Spinal cord (tissue), 10 donors: Measurements from ENCODE around the gene MAP2K5. TPM values are rescaled to one million over a fixed set of nuclear protein-coding genes. Genes with fewer than 3 reads are reported as not detected.
A peak's percentile ranks its signal among the peaks of the same experiment; 100 is the strongest.

ENCODE experiments used
- DNase-seq, 6 donors: peaks; one replicate each; pipeline versions ENCODE4 v3.0.0 to v3.0.0-alpha.2; 2013 to 2015; ENCODE audit warnings: low spot score in 6 of 6, low read depth in 4 of 6
- H3K27ac ChIP-seq: one replicate; pipeline ENCODE4 v1.5.1; 2013; ENCODE audit warnings: low read depth, low read length, control low read depth
- H3K27me3 ChIP-seq: one replicate; pipeline ENCODE4 v1.6.1; 2013; ENCODE audit warnings: low read length; ENCODE audit not compliant: control insufficient read depth, insufficient read depth
- H3K36me3 ChIP-seq: one replicate; pipeline ENCODE4 v1.6.1; 2013; ENCODE audit warnings: low read length; ENCODE audit not compliant: control insufficient read depth, insufficient read depth
- H3K4me1 ChIP-seq: one replicate; pipeline ENCODE4 v1.6.1; 2013; ENCODE audit warnings: low read length; ENCODE audit not compliant: control insufficient read depth, insufficient read depth
- H3K4me3 ChIP-seq: one replicate; pipeline ENCODE4 v1.5.1; 2013; ENCODE audit warnings: low read depth, low read length, control low read depth
- H3K9me3 ChIP-seq: one replicate; pipeline ENCODE4 v1.6.1; 2013; ENCODE audit warnings: low read length; ENCODE audit not compliant: control insufficient read depth, insufficient read depth
- WGBS: methylation state at CpG from one replicate; pipeline ENCODE4 v1.1.5; 2013; ENCODE audit warnings: missing lambda C conversion rate; ENCODE audit not compliant: insufficient coverage; 5-methylcytosine and 5-hydroxymethylcytosine counted together
- polyA plus RNA-seq, 2 donors: library from polyadenylated mRNA; unstranded; fragments of 120-200 nt; gene quantifications; one replicate each; pipeline ENCODE4 v1.2.1, GENCODE V29; 2013; ENCODE audit not compliant: insufficient read length in 2 of 2
- total RNA-seq, 2 donors: library from RNA; depleted of rRNA in 1 of 2; stranded (reverse); fragments of 120-200 nt in 1 of 2; fragments of >200 nt in 1 of 2; gene quantifications; one replicate each; pipeline versions ENCODE4 v1.2.3 to v1.2.4, GENCODE V29; 2013 to 2014
- donor health status: healthy.

Gene MAP2K5
- total and polyA plus RNA-seq, 4 donors, result 15.6 to 29.4 (median 25.4) TPM

DNA sequence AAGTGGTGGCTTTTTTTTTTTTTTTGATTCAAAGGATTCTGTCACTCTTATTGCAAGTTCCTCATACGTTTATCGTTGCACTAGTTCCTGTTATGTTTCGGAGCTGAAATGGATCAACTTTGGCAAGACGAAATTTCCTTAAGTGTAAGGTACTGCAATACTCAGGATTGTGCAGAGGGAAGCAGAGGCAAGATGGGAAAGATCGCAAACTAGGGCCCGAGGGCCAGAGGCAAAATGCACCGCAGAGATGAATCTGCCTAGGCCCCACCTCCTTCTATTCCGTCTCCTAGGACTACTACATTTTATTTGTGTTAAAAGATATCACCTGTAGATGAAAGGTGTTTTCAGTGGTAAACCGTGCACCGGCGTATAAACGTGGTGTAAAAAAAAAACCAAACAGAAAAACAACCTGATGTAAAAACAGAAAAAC lies 297.0 kb downstream of the MAP2K5 start:
- Histone ChIP-seq H3K27ac (peak overlapping the region; percentile 67), H3K27me3 (peaks cover 22% of the 10 kb centered on the region), H3K36me3 (peaks cover 6% of the 10 kb centered on the region), H3K9me3 (no peaks in the 10 kb centered on the region), H3K4me1 (peaks cover 50% of the 10 kb centered on the region), H3K4me3 (peak overlapping the region; percentile 99)
- peak in 2 of 6 donors; percentile 81 to 90 for DNase-seq
- WGBS, result 7% methylated on average over 3 of the region's 12 CpGs

DNA sequence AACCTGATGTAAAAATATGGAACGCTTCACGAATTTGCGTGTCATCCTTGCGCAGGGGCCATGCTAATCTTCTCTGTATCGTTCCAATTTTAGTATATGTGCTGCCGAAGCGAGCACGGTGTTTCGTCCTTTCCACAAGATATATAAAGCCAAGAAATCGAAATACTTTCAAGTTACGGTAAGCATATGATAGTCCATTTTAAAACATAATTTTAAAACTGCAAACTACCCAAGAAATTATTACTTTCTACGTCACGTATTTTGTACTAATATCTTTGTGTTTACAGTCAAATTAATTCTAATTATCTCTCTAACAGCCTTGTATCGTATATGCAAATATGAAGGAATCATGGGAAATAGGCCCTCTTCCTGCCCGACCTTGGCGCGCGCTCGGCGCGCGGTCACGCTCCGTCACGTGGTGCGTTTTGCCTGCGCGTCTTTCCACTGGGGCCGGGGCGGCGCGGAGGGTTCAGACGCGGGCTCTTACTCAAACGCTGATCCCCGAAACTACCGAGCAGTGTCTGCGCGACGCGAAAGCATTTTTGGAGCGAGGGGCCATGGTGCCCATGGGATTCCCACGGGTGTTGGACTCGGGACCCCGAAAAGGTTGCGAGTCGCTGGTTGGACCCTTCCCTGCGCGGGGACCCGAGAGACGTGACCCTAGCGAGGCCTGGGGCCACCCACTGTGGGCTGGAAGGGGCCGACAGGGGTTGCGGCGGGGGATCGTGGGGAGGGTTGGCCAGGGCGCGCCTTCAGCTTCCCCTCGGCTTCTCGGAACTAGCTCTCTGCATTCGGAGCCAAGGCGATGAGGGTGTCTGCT lies 297.6 kb downstream of the MAP2K5 start, which contains the start of gene RNU6-1:
Gene RNU6-1, minus strand, starts transcription at position 117 of the 820 bp plus-strand sequence.
- peak within 1 kb of the TSS; percentile 99 for H3K4me3 ChIP-seq
- WGBS, result 0% methylated on average over 53 of the region's 62 CpGs
- peaks cover 16% of the 10 kb centered on the region for H3K27me3 ChIP-seq
- H3K9me3 ChIP-seq, result no peaks in the 10 kb centered on the region
- H3K27ac ChIP-seq, result peak within 1 kb of the TSS; percentile 100
- H3K36me3 ChIP-seq, result no peaks in the 10 kb centered on the region
- H3K4me1 ChIP-seq, result peaks cover 44% of the 10 kb centered on the region
- DNase-seq, result peak; percentile 84 to 98 (median 94)

DNA sequence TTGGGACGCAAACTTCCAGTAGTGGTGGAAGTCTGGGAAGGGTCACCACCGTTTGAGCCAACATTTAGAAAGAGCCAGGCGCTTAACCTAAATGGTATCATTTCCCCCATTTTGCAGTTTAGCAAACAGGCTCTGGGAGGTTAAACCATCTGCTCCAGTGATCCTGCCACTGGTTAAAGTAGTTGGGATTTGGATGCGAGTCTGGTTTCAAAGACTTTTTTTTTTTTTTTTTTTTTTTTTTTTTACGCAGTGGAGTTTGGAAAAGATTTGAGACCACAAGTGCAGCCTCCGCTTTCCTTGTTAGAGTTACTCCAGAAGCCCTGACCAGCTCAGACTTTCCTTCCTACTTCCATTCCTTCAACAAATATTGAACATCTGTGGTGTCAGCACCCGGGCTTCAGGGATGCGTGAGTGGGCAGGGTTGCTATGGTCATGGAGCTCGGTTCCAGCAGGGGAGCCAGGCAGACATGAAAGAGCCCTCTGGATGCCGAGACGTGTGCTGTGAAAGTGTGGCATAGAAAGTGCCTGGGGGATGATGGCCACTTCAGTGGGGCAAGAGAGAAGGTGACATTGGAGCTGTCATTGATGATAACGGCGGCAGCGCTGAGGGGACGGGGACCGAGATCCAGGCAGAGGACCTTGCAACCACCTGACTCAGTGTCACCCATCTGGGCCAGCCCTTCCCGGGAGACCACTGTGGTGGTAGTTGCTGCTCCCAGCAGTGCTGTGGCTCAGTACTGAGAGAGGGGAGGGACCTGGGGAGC lies 298.4 kb downstream of the MAP2K5 start:
- DNase-seq, result peak in 2 of 6 donors; percentile 54 to 64
- Histone ChIP-seq H3K27ac (peak overlapping the region; percentile 100), H3K4me1 (peaks cover 36% of the 10 kb centered on the region), H3K36me3 (no peaks in the 10 kb centered on the region), H3K27me3 (peaks cover 8% of the 10 kb centered on the region), H3K4me3 (peak overlapping the region; percentile 99), H3K9me3 (no peaks in the 10 kb centered on the region)
- WGBS, result 3% methylated on average over 11 of the region's 17 CpGs

DNA sequence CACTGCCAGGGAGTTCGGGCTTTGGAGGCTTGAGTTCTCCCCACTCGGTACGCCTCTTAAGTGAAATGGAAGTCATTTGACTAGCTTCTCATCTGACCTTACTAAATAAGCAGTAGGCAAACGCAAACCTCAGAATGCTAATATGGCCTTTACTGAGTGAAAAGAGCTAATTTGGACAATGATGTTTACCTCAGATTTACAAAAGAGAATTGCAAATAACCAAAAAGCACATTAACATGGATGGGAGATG lies 298.9 kb downstream of the MAP2K5 start:
- peaks cover 31% of the 10 kb centered on the region for H3K4me1 ChIP-seq
- DNase-seq, result no peak
- WGBS, result no CpG with 5 or more reads among the region's 4 CpGs
- H3K4me3 ChIP-seq, result peak overlapping the region; percentile 99
- peaks cover 4% of the 10 kb centered on the region for H3K27me3 ChIP-seq
- no peaks in the 10 kb centered on the region for H3K9me3 ChIP-seq
- no peaks in the 10 kb centered on the region for H3K36me3 ChIP-seq
- peak overlapping the region; percentile 100 for H3K27ac ChIP-seq

DNA sequence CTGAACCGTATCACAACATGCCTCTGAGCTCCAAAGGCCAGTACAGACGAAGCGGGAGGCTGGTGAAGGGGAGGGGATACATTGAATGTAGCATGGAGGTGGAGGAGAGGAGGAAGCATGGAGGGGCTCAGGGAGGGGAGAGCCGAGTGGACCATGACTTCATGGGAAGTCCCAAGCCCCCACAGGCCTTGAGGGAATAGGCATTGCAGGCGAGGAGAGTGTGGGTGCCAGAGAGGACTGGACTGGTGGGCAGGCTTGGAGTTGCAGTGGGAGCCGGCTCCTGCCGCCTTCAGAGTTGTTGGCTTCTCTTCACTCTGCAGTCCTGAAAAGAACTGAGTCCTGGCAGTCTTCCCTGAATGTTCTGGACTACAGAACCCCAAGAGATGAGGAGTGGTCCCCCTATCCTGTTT lies 300.6 kb downstream of the MAP2K5 start:
- H3K36me3 ChIP-seq, result no peaks in the 10 kb centered on the region
- no peaks in the 10 kb centered on the region for H3K27me3 ChIP-seq
- H3K4me1 ChIP-seq, result peaks cover 26% of the 10 kb centered on the region
- no peak for DNase-seq
- H3K27ac ChIP-seq, result peak overlapping the region; percentile 66
- WGBS, result 71% methylated on average over 7 of the region's 7 CpGs
- H3K9me3 ChIP-seq, result no peaks in the 10 kb centered on the region
- H3K4me3 ChIP-seq, result no peak overlapping the region

DNA sequence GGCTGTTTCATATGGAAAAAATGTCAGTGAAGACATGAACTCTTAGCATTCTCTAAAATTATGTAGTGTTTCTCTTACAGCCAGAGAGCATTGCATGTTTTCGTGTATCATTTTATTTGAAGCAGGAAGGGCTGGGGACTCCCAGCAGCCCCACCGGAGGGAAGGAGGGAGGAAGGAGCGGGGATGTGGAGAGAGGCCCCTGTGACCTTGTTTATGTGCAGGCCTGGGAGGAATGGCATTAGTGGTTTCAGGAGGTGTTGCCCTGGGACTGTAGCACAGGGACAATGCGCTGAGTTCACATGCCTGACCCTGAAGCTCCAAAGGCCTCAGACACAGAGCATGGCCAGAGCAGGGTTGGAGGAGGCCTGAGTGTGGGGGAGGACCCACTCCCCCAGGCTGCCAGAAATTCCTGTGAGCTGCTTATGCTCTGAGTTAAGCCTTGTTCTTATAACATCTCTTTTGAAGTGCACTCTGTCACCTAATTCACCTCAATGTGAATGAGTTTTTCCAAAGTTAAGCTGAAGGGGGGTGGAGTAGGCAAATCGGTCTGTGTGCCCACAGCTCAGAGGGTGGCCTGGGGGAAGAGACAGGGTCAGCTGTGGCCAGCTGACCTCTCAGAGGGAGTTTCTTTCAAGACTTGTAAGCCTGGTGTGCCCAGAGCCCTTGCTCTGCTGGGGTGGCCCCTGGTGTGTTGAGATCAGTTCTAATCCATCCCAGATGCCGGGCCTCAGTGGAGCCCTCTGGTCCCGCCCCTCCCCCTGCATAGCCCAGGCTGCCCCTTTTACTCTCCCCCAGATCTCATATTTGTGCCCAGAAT lies 301.3 kb downstream of the MAP2K5 start:
- no peaks in the 10 kb centered on the region for H3K9me3 ChIP-seq
- no peaks in the 10 kb centered on the region for H3K36me3 ChIP-seq
- WGBS, result 61% methylated on average over 4 of the region's 7 CpGs
- DNase-seq, result no peak
- no peaks in the 10 kb centered on the region for H3K27me3 ChIP-seq
- peak overlapping the region; percentile 66 for H3K27ac ChIP-seq
- H3K4me1 ChIP-seq, result peaks cover 20% of the 10 kb centered on the region
- no peak overlapping the region for H3K4me3 ChIP-seq

DNA sequence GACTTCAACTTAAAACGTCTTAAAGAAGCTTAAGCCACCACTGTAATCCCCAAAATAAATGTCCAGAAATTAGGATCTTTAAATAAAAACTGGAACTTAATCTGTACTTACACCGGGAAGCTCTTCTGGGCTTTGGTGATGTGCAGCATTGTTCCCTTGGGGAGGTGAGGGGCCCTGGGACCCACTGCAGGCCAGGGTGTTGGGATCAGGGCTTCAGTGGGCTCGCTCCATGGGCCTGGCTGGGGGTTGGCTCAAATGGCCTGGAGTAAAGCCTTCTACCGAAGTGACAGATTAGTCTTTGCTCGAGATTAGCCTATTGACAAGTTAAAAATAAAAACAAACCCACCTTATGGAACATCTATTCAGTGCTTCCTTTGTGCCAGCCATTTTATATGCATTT lies 303.5 kb downstream of the MAP2K5 start:
- WGBS, result 66% methylated on average over 3 of the region's 5 CpGs
- Histone ChIP-seq H3K4me3 (no peak overlapping the region), H3K9me3 (no peaks in the 10 kb centered on the region), H3K27me3 (no peaks in the 10 kb centered on the region), H3K27ac (no peak overlapping the region), H3K4me1 (peaks cover 13% of the 10 kb centered on the region), H3K36me3 (no peaks in the 10 kb centered on the region)
- DNase-seq, result no peak

DNA sequence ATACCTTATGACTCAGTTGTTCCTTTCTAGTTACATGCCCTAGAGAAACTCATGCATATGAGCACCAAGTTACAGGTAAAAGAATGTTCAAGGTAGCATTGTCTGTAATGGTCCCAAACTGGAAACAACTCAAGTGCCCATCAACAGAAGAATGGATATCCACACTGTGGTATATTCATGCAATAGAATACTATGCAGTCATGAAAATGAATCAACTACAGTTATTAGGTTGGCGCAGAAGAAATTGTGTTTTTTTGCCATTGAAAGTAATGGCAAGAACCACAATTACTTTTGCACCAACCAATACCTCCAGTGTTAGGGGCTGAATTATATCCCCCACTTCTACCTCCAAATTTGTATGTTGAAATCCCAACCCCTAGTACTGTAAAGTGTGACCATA lies 307.0 kb downstream of the MAP2K5 start:
- no CpG with 5 or more reads among the region's 1 CpG for WGBS
- no peaks in the 10 kb centered on the region for H3K27me3 ChIP-seq
- no peak overlapping the region for H3K4me3 ChIP-seq
- no peaks in the 10 kb centered on the region for H3K9me3 ChIP-seq
- DNase-seq, result no peak
- no peak overlapping the region for H3K27ac ChIP-seq
- H3K4me1 ChIP-seq, result no peaks in the 10 kb centered on the region
- no peaks in the 10 kb centered on the region for H3K36me3 ChIP-seq

DNA sequence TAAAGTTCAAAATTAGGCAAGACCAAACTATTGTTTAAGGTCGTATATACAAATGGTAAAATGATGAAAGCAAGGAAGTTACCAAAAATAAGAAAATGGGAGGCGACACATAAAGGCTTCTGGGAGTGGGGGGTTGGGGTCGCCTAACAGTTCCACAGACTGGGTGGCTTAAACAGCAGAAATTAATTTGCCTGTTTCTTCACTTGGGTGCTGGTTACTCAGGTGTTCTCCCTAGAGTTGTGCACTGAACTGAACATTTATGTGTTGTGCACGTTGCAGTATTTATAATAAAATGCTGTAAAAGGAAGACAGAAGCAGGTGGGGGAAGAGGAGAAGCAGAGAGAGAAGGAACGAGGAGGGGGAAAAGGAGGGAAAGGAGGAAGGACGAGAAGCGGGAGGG lies 307.8 kb downstream of the MAP2K5 start:
- Histone ChIP-seq H3K4me3 (no peak overlapping the region), H3K27me3 (no peaks in the 10 kb centered on the region), H3K4me1 (no peaks in the 10 kb centered on the region), H3K36me3 (no peaks in the 10 kb centered on the region), H3K9me3 (no peaks in the 10 kb centered on the region), H3K27ac (no peak overlapping the region)
- WGBS, result 65% methylated on average over 6 of the region's 7 CpGs
- no peak for DNase-seq
